Heart right ventricle (tissue), 16 donors: ENCODE measurements around the gene NDUFA9. TPM values are rescaled to one million over a fixed set of nuclear protein-coding genes. Genes with fewer than 3 reads are reported as not detected.

ENCODE experiments used
- ATAC-seq, 8 donors: fragments of 200-7000 bp; cut with Tn5 transposase; one replicate each; pipeline ENCODE4 v1.9.1; 2020; ENCODE audit warnings: mild to moderate bottlenecking in 8 of 8, moderate library complexity in 8 of 8, moderate number of reproducible peaks in 1 of 8
- DNase-seq, 2 donors: peaks; one replicate each; pipeline ENCODE4 v3.0.0-alpha.2; 2020
- H3K27ac ChIP-seq, 10 donors: fragments of 200-600 bp; sonication (generic) in 2 of 10; one replicate each; pipeline versions ENCODE4 v1.5.0 to v1.8.0; 2020 to 2022; ENCODE audit warnings: mild to moderate bottlenecking in 3 of 10
- H3K27me3 ChIP-seq, 7 donors: fragments of 200-600 bp; one replicate each; pipeline ENCODE4 v1.8.0; 2021 to 2022; ENCODE audit warnings: mild to moderate bottlenecking in 2 of 7
- H3K36me3 ChIP-seq, 9 donors: fragments of 200-600 bp; sonication (generic) in 1 of 9; one replicate each; pipeline versions ENCODE4 v1.5.0 to v1.8.0; 2020 to 2022; ENCODE audit warnings: mild to moderate bottlenecking in 2 of 9
- H3K4me1 ChIP-seq, 9 donors: fragments of 200-600 bp; sonication (generic) in 1 of 9; one replicate each; pipeline versions ENCODE4 v1.5.0 to v1.8.0; 2020 to 2022; ENCODE audit warnings: mild to moderate bottlenecking in 4 of 9
- H3K4me3 ChIP-seq, 10 donors: fragments of 200-600 bp; sonication (generic) in 2 of 10; one replicate each; pipeline versions ENCODE4 v1.5.0 to v1.8.0; 2020 to 2022; ENCODE audit warnings: mild to moderate bottlenecking in 7 of 10, moderate library complexity in 2 of 10
- H3K9me3 ChIP-seq, 11 donors: fragments of 200-600 bp in 10 of 11; sonication (generic) in 2 of 11; one replicate each; pipeline versions ENCODE4 v1.5.0 to v1.8.0; 2013 to 2022; ENCODE audit warnings: mild to moderate bottlenecking in 2 of 11, control low read depth in 1 of 11, moderate library complexity in 1 of 11
- WGBS, 2 donors: extraction: QIAGEN DNeasy Blood & Tissue Kit; methylation state at CpG; one replicate each; pipeline ENCODE4 v1.1.7; 2013; ENCODE audit warnings: inconsistent platforms in 1 of 2; 5-methylcytosine and 5-hydroxymethylcytosine counted together
- intact Hi-C, 10 donors: fragments of 100-400 bp; cut with DNase I; formaldehyde crosslinking; loops; one replicate each; pipeline versions ENCODE4 v1.11.1 to v1.14.2; 2022
- polyA plus RNA-seq, 2 donors: library from polyadenylated mRNA; stranded (reverse); fragments of 200-250 nt; gene quantifications; one replicate each; pipeline ENCODE4 v1.2.3, GENCODE V29; 2013
- total RNA-seq, 10 donors: library from RNA; stranded (reverse); fragmentation: NEBNext Ultra II Directional in 3 of 10; extraction: Animal tissue kit (Norgen Biotek cat#: 25700) in 3 of 10; gene quantifications; one replicate each; pipeline versions ENCODE4 v1.2.1 to v1.2.4, GENCODE V29; 2021 to 2023
- TF ChIP-seq, protein P1 (sequence below), 9 donors: fragments of 200-600 bp; sonication (generic) in 2 of 9; IDR thresholded peaks; one replicate each; pipeline versions ENCODE4 v1.5.0 to v1.8.0; 2021 to 2022; ENCODE audit warnings: antibody characterized with exemption in 9 of 9, mild to moderate bottlenecking in 5 of 9, moderate library complexity in 1 of 9
- donor health status: Arrhythmogenic right ventricular cardiomyopathy.
- donor health status: ischemic (EF 13 %, LVEDD 7.1; RV severe dilation, severe dysfunction).
- donor health status: healthy with polysubstance abuse.
- donor health status: DM: no; HTN: yes; CAD: no.
- donor health status: DM: no; HTN: no; CAD: no.
- donor health status: ischemic (EF 25% LVEDD 6.9; RV normal size, moderate dysfunction).
- donor health status: ischemic (EF 25% LVEDD 5.7; RV mildly dilated, moderate dysfunction).
- donor health status: healthy.
- donor health status: DM: yes; HTN: yes; CAD: no.
- donor health status: Ischemic cardiomyopathy.
- donor health status: ischemic (EF 35%, LVEDD 5.7; RV mildly dilated, moderate dysfunction).
- donor health status: nonischemic (EF 11% LVEDD 7.7; RV severe dilation, severe dysfunction).
- donor health status: DM: yes; HTN: yes; CAD: no.
- donor health status: PGD.
- donor health status: ischemic (EF 29% LVEDD 5.4; RV normal size, mild dysfunction).
- donor health status: nonischemic (EF 23%, LVEDD 6.1; RV moderate dilation, normal function).

The NDUFA9 gene
- total and polyA plus RNA-seq, 12 donors, result 173 to 371 (median 328) TPM

DNA sequence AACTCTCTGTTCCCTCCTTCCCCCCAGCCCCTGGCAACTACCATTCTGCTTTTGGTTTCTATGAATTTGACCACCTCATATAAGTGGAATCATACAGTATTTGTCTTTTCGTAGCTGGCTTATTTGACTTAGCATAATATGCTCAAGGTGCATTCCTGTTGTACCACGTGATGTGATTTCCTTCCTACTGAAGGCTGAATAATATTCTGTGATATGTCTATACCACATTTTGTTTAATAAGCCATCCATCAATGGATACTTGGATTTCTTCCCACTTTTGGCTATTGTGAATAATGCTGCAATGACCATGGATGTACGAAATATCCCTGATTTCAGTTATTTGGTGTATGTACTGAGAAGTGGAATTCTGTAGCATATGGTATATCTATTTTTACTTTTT lies 16.3 kb downstream of the NDUFA9 start:
- ATAC-seq (no peak), DNase-seq (no peak)
- H3K27ac ChIP-seq, result no peak overlapping the region
- peaks cover 0 to 5% (median 0%) of the 10 kb centered on the region in 11 donors for H3K9me3 ChIP-seq
- WGBS, 2 donors, result 86 to 91% methylated on average over 3 of the region's 3 CpGs
- H3K4me1 ChIP-seq, result peaks cover 0 to 6% (median 0%) of the 10 kb centered on the region in 9 donors
- H3K4me3 ChIP-seq, result no peak overlapping the region
- H3K36me3 ChIP-seq, result peaks cover 0 to 100% (median 89%) of the 10 kb centered on the region in 9 donors
- intact Hi-C loops, result no loop called here
- TF ChIP-seq, protein P1, sequence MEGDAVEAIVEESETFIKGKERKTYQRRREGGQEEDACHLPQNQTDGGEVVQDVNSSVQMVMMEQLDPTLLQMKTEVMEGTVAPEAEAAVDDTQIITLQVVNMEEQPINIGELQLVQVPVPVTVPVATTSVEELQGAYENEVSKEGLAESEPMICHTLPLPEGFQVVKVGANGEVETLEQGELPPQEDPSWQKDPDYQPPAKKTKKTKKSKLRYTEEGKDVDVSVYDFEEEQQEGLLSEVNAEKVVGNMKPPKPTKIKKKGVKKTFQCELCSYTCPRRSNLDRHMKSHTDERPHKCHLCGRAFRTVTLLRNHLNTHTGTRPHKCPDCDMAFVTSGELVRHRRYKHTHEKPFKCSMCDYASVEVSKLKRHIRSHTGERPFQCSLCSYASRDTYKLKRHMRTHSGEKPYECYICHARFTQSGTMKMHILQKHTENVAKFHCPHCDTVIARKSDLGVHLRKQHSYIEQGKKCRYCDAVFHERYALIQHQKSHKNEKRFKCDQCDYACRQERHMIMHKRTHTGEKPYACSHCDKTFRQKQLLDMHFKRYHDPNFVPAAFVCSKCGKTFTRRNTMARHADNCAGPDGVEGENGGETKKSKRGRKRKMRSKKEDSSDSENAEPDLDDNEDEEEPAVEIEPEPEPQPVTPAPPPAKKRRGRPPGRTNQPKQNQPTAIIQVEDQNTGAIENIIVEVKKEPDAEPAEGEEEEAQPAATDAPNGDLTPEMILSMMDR (IDR thresholded peaks at IDR 0.05), result no peak
- H3K27me3 ChIP-seq, result no peaks in the 10 kb centered on the region

DNA sequence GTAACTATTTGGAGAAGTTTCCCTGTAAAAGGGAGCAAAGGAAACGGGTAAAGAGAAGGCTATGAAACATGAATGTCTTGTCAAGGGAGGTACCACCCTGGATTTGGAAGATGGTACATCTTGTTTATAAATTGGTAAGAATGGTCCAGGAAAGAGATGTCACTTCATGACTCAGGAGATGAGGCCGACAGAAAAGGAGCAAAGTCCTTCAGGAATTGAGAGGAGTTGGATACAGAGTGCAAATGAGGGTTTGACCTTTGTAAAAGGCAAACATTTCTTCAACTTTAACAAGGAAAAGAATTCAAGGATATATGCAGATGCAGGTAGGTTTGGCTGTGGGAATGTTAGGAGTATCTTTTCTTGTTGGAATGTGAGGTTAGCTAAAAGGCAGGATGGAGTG lies 30.8 kb downstream of the NDUFA9 start:
- ATAC-seq (no peak), DNase-seq (no peak)
- H3K36me3 ChIP-seq, result peaks cover 0 to 62% (median 16%) of the 10 kb centered on the region in 9 donors
- WGBS, 2 donors, result 92 to 97% methylated on average over 2 of the region's 2 CpGs
- H3K4me3 ChIP-seq, result no peak overlapping the region
- H3K9me3 ChIP-seq, result no peaks in the 10 kb centered on the region
- intact Hi-C loops, result no loop called here
- no peaks in the 10 kb centered on the region for H3K27me3 ChIP-seq
- H3K4me1 ChIP-seq, result no peaks in the 10 kb centered on the region
- H3K27ac ChIP-seq, result no peak overlapping the region
- TF ChIP-seq, protein P1 (IDR thresholded peaks at IDR 0.05), result no peak

DNA sequence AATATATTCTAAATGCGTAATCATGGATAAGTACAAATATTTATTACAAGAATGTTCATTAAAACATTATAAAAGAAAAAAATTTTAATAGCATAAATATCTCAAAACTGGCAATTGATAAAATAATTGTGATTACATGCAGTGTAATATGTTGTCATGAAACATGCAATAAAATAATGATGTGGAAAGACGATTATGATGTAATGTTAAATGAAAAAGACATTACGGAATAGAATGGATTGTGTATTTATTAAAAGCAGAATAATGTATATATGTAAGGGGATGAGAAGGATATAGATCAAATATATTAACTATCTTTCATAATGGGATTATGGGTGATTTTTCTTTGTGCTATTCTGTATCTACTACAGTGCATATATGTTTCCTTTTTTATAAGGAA lies 32.8 kb downstream of the NDUFA9 start:
- no peak for DNase-seq
- no peaks in the 10 kb centered on the region for H3K27me3 ChIP-seq
- intact Hi-C loops, result no loop called here
- H3K27ac ChIP-seq, result no peak overlapping the region
- ATAC-seq, result no peak
- H3K9me3 ChIP-seq, result no peaks in the 10 kb centered on the region
- H3K4me3 ChIP-seq, result no peak overlapping the region
- 80 to 99% methylated on average over 3 of the region's 3 CpGs for WGBS, 2 donors
- no peaks in the 10 kb centered on the region for H3K4me1 ChIP-seq
- TF ChIP-seq, protein P1 (IDR thresholded peaks at IDR 0.05), result no peak
- H3K36me3 ChIP-seq, result peaks cover under 1 to 82% (median 31%) of the 10 kb centered on the region in 9 donors

DNA sequence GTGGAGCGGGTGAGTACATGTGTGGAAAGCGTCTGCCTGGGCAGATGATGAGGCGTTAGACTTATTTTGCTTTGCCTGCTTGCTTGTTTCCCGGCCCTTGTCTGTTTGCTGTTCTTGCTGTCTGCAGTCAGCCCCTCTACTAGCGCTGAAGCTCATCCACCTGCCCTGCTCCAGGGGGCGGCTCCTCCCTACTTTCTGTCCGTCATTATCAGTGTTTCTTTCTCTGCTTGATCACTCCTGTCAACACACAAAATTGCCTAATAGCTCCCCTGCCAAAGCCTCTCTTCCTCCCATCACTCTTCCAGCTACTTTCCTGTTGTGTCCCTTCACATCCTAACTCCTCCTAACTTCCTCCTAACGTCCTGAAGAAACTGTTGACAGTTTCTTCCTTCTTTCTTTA lies 36.4 kb downstream of the NDUFA9 start:
- Histone ChIP-seq H3K4me3 (no peak overlapping the region), H3K36me3 (peaks cover 7 to 96% (median 47%) of the 10 kb centered on the region in 9 donors), H3K27ac (no peak overlapping the region), H3K27me3 (no peaks in the 10 kb centered on the region), H3K4me1 (no peaks in the 10 kb centered on the region), H3K9me3 (no peaks in the 10 kb centered on the region)
- DNase-seq (no peak), ATAC-seq (peak in 2 of 8 donors; percentile 63 to 64)
- WGBS, 2 donors, result 61 to 69% methylated on average over 8 of the region's 8 CpGs
- intact Hi-C loops, result no loop called here
- TF ChIP-seq, protein P1 (IDR thresholded peaks at IDR 0.05), result no peak
